ENCODE data around the gene TBC1D10B. TPM values are rescaled to one million over a fixed set of nuclear protein-coding genes. Genes with fewer than 3 reads are reported as not detected.
A peak's percentile ranks its signal among the peaks of the same experiment; 100 is the strongest.
"Not testable (repeated sequence)": the region's sequence is repeated elsewhere in the genome, so short reads cannot be mapped to it uniquely, and the experiment has no call there.

TBC1D10B gene
- total RNA-seq, 1 donor from 2014 or later: 26.0 TPM

- intact Hi-C loops (cut with DNase I): no loop called here
- ATAC-seq (no peak), DNase-seq (ENCODE audit: missing footprints) (no peak)
Observed at GRCh38 chr16:30349675-30350074, 20.6 kb downstream of the TBC1D10B start.

- no peak for ATAC-seq
- intact Hi-C loops (cut with DNase I): no loop called here
- no peak for DNase-seq (ENCODE audit: missing footprints)
Observed at GRCh38 chr16:30348929-30349328, 21.4 kb downstream of the TBC1D10B start.

GRCh38 chr16:30348113-30348512, 22.2 kb downstream of the TBC1D10B start:
- DNase-seq (ENCODE audit: missing footprints) (no peak), ATAC-seq (no peak)
- intact Hi-C loops (cut with DNase I): no loop called here

GRCh38 chr16:30346286-30346685, 24.0 kb downstream of the TBC1D10B start:
- ATAC-seq: no peak

GRCh38 chr16:30343491-30343820, 26.8 kb downstream of the TBC1D10B start:
- DNase-seq (ENCODE audit: missing footprints); ATAC-seq; intact Hi-C loops (cut with DNase I): not testable (repeated sequence)

More at GRCh38 chr16:30346286-30346685, 24.0 kb downstream of the TBC1D10B start:
- DNase-seq (ENCODE audit: missing footprints): no peak
- intact Hi-C loops (cut with DNase I): no loop called here

GRCh38 chr16:30342751-30343490, 27.4 kb downstream of the TBC1D10B start:
- no peak for DNase-seq (ENCODE audit: missing footprints)
- intact Hi-C loops (cut with DNase I): no loop called here

GRCh38 chr16:30341971-30342370, 28.3 kb downstream of the TBC1D10B start:
- intact Hi-C loops (cut with DNase I); DNase-seq (ENCODE audit: missing footprints); ATAC-seq: not testable (repeated sequence)

More at GRCh38 chr16:30342751-30343490, 27.4 kb downstream of the TBC1D10B start:
- ATAC-seq: no peak

GRCh38 chr16:30340621-30341020, 29.7 kb downstream of the TBC1D10B start:
- no peak for DNase-seq (ENCODE audit: missing footprints)
- no peak for ATAC-seq
- intact Hi-C loops (cut with DNase I): no loop called here

- ATAC-seq; DNase-seq (ENCODE audit: missing footprints); intact Hi-C loops (cut with DNase I): not testable (repeated sequence)
Observed at GRCh38 chr16:30338715-30339114, 31.6 kb downstream of the TBC1D10B start.

- ATAC-seq; intact Hi-C loops (cut with DNase I); DNase-seq (ENCODE audit: missing footprints): not testable (repeated sequence)
Observed at GRCh38 chr16:30337964-30338357, 32.3 kb downstream of the TBC1D10B start.

GRCh38 chr16:30335598-30336474, 34.5 kb downstream of the TBC1D10B start:
- no peak for DNase-seq (ENCODE audit: missing footprints)
- peak; percentile 30 for ATAC-seq
- intact Hi-C loops (cut with DNase I): no loop called here

- ATAC-seq: peak; percentile 96
- intact Hi-C loops (cut with DNase I): not testable (repeated sequence)
- peak; percentile 96 for DNase-seq (ENCODE audit: missing footprints)
Observed at GRCh38 chr16:30335028-30335597, 35.2 kb downstream of the TBC1D10B start.

- peak; percentile 97 for ATAC-seq
- DNase-seq (ENCODE audit: missing footprints): peak; percentile 94
- intact Hi-C loops (cut with DNase I): not testable (repeated sequence)
Observed at GRCh38 chr16:30334473-30334989, 35.8 kb downstream of the TBC1D10B start.

GRCh38 chr16:30324220-30324619, 46.1 kb downstream of the TBC1D10B start:
- intact Hi-C loops (cut with DNase I); ATAC-seq; DNase-seq (ENCODE audit: missing footprints): not testable (repeated sequence)

- DNase-seq (ENCODE audit: missing footprints); intact Hi-C loops (cut with DNase I); ATAC-seq: not testable (repeated sequence)
Observed at GRCh38 chr16:30318647-30319046, 51.6 kb downstream of the TBC1D10B start.

- DNase-seq (ENCODE audit: missing footprints); ATAC-seq; intact Hi-C loops (cut with DNase I): not testable (repeated sequence)
Observed at GRCh38 chr16:30310937-30311336, 59.4 kb downstream of the TBC1D10B start.

- ATAC-seq; intact Hi-C loops (cut with DNase I): not testable (repeated sequence)
Observed at GRCh38 chr16:30309255-30309654, 61.0 kb downstream of the TBC1D10B start.

More at GRCh38 chr16:30309255-30309654, 61.0 kb downstream of the TBC1D10B start:
- not testable (repeated sequence) for DNase-seq (ENCODE audit: missing footprints)

Measured in Right ventricle myocardium inferior (tissue), 1 donor.